ENCODE measurements around the gene IL4R. TPM values are rescaled to one million over a fixed set of nuclear protein-coding genes. Genes with fewer than 3 reads are reported as not detected.

Gene IL4R
- total RNA-seq, 1 experiment from 2014 or later, result 28.9 TPM

GRCh38 chr16:27318392-27319256 is 4.8 kb downstream of the IL4R start:
- no TSS peak for BruUV-seq (replicated peaks)
- in situ Hi-C loops (cut with HindIII; ENCODE audit: low pct_unique_long_range_greater_than_20kb, low sequenced_read_pairs), result no loop called here
- DNase-seq (ENCODE audit: low read depth, low spot score), result no peak
- H3K27me3 ChIP-seq (ENCODE audit: control insufficient read depth, insufficient read depth, low read length), result no peaks in the 10 kb centered on the region
- H3K27ac ChIP-seq (ENCODE audit: low read length), result no peak overlapping the region
- ATAC-seq, result no peak
- TF ChIP-seq POLR2AphosphoS5 (IDR thresholded peaks at IDR 0.05; ENCODE audit: low read depth, low read length), result no peak
- TF ChIP-seq SIN3A (IDR thresholded peaks at IDR 0.05; ENCODE audit: borderline replicate concordance, insufficient read depth, low read depth, low read length), result no peak
- TF ChIP-seq, protein P1, sequence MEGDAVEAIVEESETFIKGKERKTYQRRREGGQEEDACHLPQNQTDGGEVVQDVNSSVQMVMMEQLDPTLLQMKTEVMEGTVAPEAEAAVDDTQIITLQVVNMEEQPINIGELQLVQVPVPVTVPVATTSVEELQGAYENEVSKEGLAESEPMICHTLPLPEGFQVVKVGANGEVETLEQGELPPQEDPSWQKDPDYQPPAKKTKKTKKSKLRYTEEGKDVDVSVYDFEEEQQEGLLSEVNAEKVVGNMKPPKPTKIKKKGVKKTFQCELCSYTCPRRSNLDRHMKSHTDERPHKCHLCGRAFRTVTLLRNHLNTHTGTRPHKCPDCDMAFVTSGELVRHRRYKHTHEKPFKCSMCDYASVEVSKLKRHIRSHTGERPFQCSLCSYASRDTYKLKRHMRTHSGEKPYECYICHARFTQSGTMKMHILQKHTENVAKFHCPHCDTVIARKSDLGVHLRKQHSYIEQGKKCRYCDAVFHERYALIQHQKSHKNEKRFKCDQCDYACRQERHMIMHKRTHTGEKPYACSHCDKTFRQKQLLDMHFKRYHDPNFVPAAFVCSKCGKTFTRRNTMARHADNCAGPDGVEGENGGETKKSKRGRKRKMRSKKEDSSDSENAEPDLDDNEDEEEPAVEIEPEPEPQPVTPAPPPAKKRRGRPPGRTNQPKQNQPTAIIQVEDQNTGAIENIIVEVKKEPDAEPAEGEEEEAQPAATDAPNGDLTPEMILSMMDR (IDR thresholded peaks at IDR 0.05), result no peak
- no peak for TF ChIP-seq REST (IDR thresholded peaks at IDR 0.05; ENCODE audit: insufficient read depth in 1 of 2, low read depth in 2 of 2, low read length in 1 of 2)
- no peak for TF ChIP-seq TCF7L2 (IDR thresholded peaks at IDR 0.05; ENCODE audit: low read depth, low read length)
- H3K4me3 ChIP-seq (ENCODE audit: low read depth in 2 of 2, low read length in 2 of 2), result no peak overlapping the region
- no peaks in the 10 kb centered on the region; the same call in 1 of the 2 replicates for H3K36me3 ChIP-seq (ENCODE audit: control insufficient read depth, insufficient read depth, low read length)
- ChIA-PET POLR2A (no interaction called here), CTCF (no interaction called here)
- H3K9me3 ChIP-seq (ENCODE audit: control insufficient read depth, insufficient read depth, low read depth, low read length), result no peaks in the 10 kb centered on the region
- intact Hi-C loops (cut with micrococcal nuclease; ENCODE audit: unreplicated experiment), result no loop called here
- H3K4me1 ChIP-seq (ENCODE audit: control insufficient read depth, insufficient read depth, low read length), result peaks cover 13% of the 10 kb centered on the region

GRCh38 chr16:27319257-27319965 is 5.6 kb downstream of the IL4R start:
- DNase-seq (ENCODE audit: low read depth, low spot score), result no peak
- CTCF ChIA-PET, result no interaction called here
- BruUV-seq (replicated peaks), result no TSS peak
- H3K9me3 ChIP-seq (ENCODE audit: control insufficient read depth, insufficient read depth, low read depth, low read length), result no peaks in the 10 kb centered on the region
- H3K4me1 ChIP-seq (ENCODE audit: control insufficient read depth, insufficient read depth, low read length), result peaks cover 13% of the 10 kb centered on the region
- no peaks in the 10 kb centered on the region for H3K27me3 ChIP-seq (ENCODE audit: control insufficient read depth, insufficient read depth, low read length)
- TF ChIP-seq TCF7L2 (IDR thresholded peaks at IDR 0.05; ENCODE audit: low read depth, low read length) (no peak), SIN3A (IDR thresholded peaks at IDR 0.05; ENCODE audit: borderline replicate concordance, insufficient read depth, low read depth, low read length) (no peak), REST (IDR thresholded peaks at IDR 0.05; ENCODE audit: insufficient read depth in 1 of 2, low read depth in 2 of 2, low read length in 1 of 2) (no peak), POLR2AphosphoS5 (IDR thresholded peaks at IDR 0.05; ENCODE audit: low read depth, low read length) (no peak)
- TF ChIP-seq, protein P1 (IDR thresholded peaks at IDR 0.05), result no peak
- H3K27ac ChIP-seq (ENCODE audit: low read length), result no peak overlapping the region
- POLR2A ChIA-PET, result no interaction called here
- H3K4me3 ChIP-seq (ENCODE audit: low read depth in 2 of 2, low read length in 2 of 2), result no peak overlapping the region
- intact Hi-C loops (cut with micrococcal nuclease; ENCODE audit: unreplicated experiment), result no loop called here
- ATAC-seq, result no peak
- in situ Hi-C loops (cut with HindIII; ENCODE audit: low pct_unique_long_range_greater_than_20kb, low sequenced_read_pairs), result no loop called here
- no peaks in the 10 kb centered on the region; the same call in 1 of the 2 replicates for H3K36me3 ChIP-seq (ENCODE audit: control insufficient read depth, insufficient read depth, low read length)

Data from Panc1 (cell line).